ENCODE measurements around the gene IGSF21.
"Not testable (repeated sequence)": the region's sequence is repeated elsewhere in the genome, so short reads cannot be mapped to it uniquely, and the experiment has no call there.

IGSF21 gene

GRCh38 chr1:18340158-18340764, 232.7 kb downstream of the IGSF21 start:
- DNase-seq, result no peak

GRCh38 chr1:18340787-18341186, 233.2 kb downstream of the IGSF21 start:
- no peak for DNase-seq

GRCh38 chr1:18341291-18342069, 233.9 kb downstream of the IGSF21 start:
- DNase-seq, result no peak

GRCh38 chr1:18342744-18343143, 235.1 kb downstream of the IGSF21 start:
- DNase-seq, result no peak

- DNase-seq, result no peak
These were observed 236.0 kb downstream of the IGSF21 start for GRCh38 chr1:18343581-18343980.

GRCh38 chr1:18344755-18345154, 237.2 kb downstream of the IGSF21 start:
- DNase-seq, result no peak

GRCh38 chr1:18347559-18347958, 240.0 kb downstream of the IGSF21 start:
- DNase-seq, result no peak

- no peak for DNase-seq
These were observed 240.8 kb downstream of the IGSF21 start for GRCh38 chr1:18348354-18348753.

- DNase-seq, result no peak
These were observed 243.1 kb downstream of the IGSF21 start for GRCh38 chr1:18350747-18351146.

GRCh38 chr1:18351735-18352134, 244.1 kb downstream of the IGSF21 start:
- DNase-seq, result no peak

- DNase-seq, result no peak
These were observed 245.2 kb downstream of the IGSF21 start for GRCh38 chr1:18352636-18353265.

GRCh38 chr1:18353528-18353927, 245.9 kb downstream of the IGSF21 start:
- no peak for DNase-seq

- no peak for DNase-seq
These were observed 246.4 kb downstream of the IGSF21 start for GRCh38 chr1:18353992-18354391.

- DNase-seq, result no peak
These were observed 247.0 kb downstream of the IGSF21 start for GRCh38 chr1:18354612-18355011.

GRCh38 chr1:18357622-18358230, 250.1 kb downstream of the IGSF21 start:
- DNase-seq, result no peak

GRCh38 chr1:18358600-18358999, 251.0 kb downstream of the IGSF21 start:
- DNase-seq, result no peak

- no peak for DNase-seq
These were observed 252.7 kb downstream of the IGSF21 start for GRCh38 chr1:18360251-18360650.

- no peak for DNase-seq
These were observed 254.6 kb downstream of the IGSF21 start for GRCh38 chr1:18362150-18362549.

- no peak for DNase-seq
These were observed 255.8 kb downstream of the IGSF21 start for GRCh38 chr1:18363436-18363835.

GRCh38 chr1:18365099-18365705, 257.6 kb downstream of the IGSF21 start:
- no peak for DNase-seq

GRCh38 chr1:18372505-18372904, 264.9 kb downstream of the IGSF21 start:
- DNase-seq, result not testable (repeated sequence)

- DNase-seq, result no peak
These were observed 265.6 kb downstream of the IGSF21 start for GRCh38 chr1:18373151-18373550.

- DNase-seq, result no peak
These were observed 266.4 kb downstream of the IGSF21 start for GRCh38 chr1:18373882-18374493.
